Stimulated activated CD4-positive, alpha-beta T cell treated with anti-CD3 and anti-CD28 coated beads, Interleukin-4, amount 100 ng/mL, for 48 hours (primary cell): Measurements from ENCODE around the gene PLXNB2.

Experiments used
- DNase-seq, 2 donors: peaks; one replicate each; pipeline ENCODE4 v3.0.0-alpha.2; 2020; ENCODE audit warnings: low read depth in 2 of 2

Gene PLXNB2

GRCh38 chr22:50266994-50267393 lies 40.5 kb downstream of the PLXNB2 start:
- no peak for DNase-seq

- no peak for DNase-seq
Observed at GRCh38 chr22:50264946-50265669, 42.3 kb downstream of the PLXNB2 start.

GRCh38 chr22:50264104-50264745 lies 43.2 kb downstream of the PLXNB2 start:
- DNase-seq = no peak

- DNase-seq = no peak
Observed at GRCh38 chr22:50262973-50263617, 44.4 kb downstream of the PLXNB2 start.

- DNase-seq = no peak
Observed at GRCh38 chr22:50262460-50262911, 45.0 kb downstream of the PLXNB2 start.

- DNase-seq = no peak
Observed at GRCh38 chr22:50261615-50262459, 45.6 kb downstream of the PLXNB2 start, which contains the start of gene MAPK12. Gene MAPK12 (minus strand): TSS chr22:50261683. CDS start chr22:50261509, 174 bp downstream.

GRCh38 chr22:50260801-50261614 lies 46.4 kb downstream of the PLXNB2 start:
- DNase-seq = peak in 1 of 2 donors; percentile 48

- DNase-seq = no peak
Observed at GRCh38 chr22:50260434-50260800, 47.0 kb downstream of the PLXNB2 start.

GRCh38 chr22:50259302-50259701 lies 48.1 kb downstream of the PLXNB2 start:
- DNase-seq = no peak

- DNase-seq = no peak
Observed at GRCh38 chr22:50258361-50259292, 48.8 kb downstream of the PLXNB2 start.

GRCh38 chr22:50257451-50258360 lies 49.7 kb downstream of the PLXNB2 start:
- no peak for DNase-seq

- DNase-seq = no peak
Observed at GRCh38 chr22:50257041-50257440, 50.4 kb downstream of the PLXNB2 start.

GRCh38 chr22:50256258-50256862 lies 51.1 kb downstream of the PLXNB2 start:
- no peak for DNase-seq

GRCh38 chr22:50255607-50256006 lies 51.8 kb downstream of the PLXNB2 start:
- DNase-seq = no peak

GRCh38 chr22:50255099-50255498 lies 52.3 kb downstream of the PLXNB2 start:
- DNase-seq = no peak

- DNase-seq = no peak
Observed at GRCh38 chr22:50253941-50254340, 53.5 kb downstream of the PLXNB2 start.

- DNase-seq = no peak
Observed at GRCh38 chr22:50253046-50253915, 54.2 kb downstream of the PLXNB2 start.
